Caco-2 (cell line): ENCODE results near the gene AARS1. TPM values are rescaled to one million over a fixed set of nuclear protein-coding genes. Genes with fewer than 3 reads are reported as not detected.
A peak's percentile ranks its signal among the peaks of the same experiment; 100 is the strongest.
"Not testable (repeated sequence)": the region's sequence is repeated elsewhere in the genome, so short reads cannot be mapped to it uniquely, and the experiment has no call there.

Experiments used
- BruUV-seq: library from RNA; stranded (reverse); fragments of 400-500 nt; replicated peaks from 2 replicates; lab custom pipeline; 2021; lab: Mats Ljungman, UMichigan
- CTCF ChIA-PET: fragments of 300-600 bp; sonication (Branson Sonifier 250); formaldehyde crosslinking; loops from one replicate; lab custom pipeline; 2022; ENCODE audit warnings: antibody characterized with exemption; lab: Charles Lee
- POLR2A ChIA-PET: fragments of 300-600 bp; sonication (Branson Sonifier 250); formaldehyde crosslinking; loops from one replicate; lab custom pipeline; 2022; ENCODE audit warnings: antibody characterized with exemption; lab: Charles Lee
- DNase-seq, 2 experiments: peaks; one replicate each; pipeline versions ENCODE4 v3.0.0 to v3.0.0-alpha.2; 2020 to 2022
- H3K27me3 ChIP-seq: replicated peaks from 2 replicates; pipeline ENCODE4 v1.6.0; 2011; ENCODE audit warnings: low read length; ENCODE audit not compliant: control insufficient read depth, insufficient read depth
- H3K36me3 ChIP-seq: 2 replicates; pipeline ENCODE4 v1.5.1; 2011; ENCODE audit warnings: low read length; ENCODE audit not compliant: control insufficient read depth, insufficient read depth
- H3K4me1 ChIP-seq: fragments of 250-450 bp; sonication (Bioruptor Pico); 2 replicates; pipeline ENCODE4 v1.5.1; 2020; ENCODE audit warnings: mild to moderate bottlenecking
- H3K4me3 ChIP-seq: 2 replicates; pipeline ENCODE4 v1.5.1; 2011; ENCODE audit warnings: low read depth, mild to moderate bottlenecking, control low read depth, low read length
- H3K9me3 ChIP-seq: fragments of 250-450 bp; sonication (Bioruptor Pico); 2 replicates; pipeline ENCODE4 v1.5.1; 2020; ENCODE audit warnings: mild to moderate bottlenecking, moderate library complexity
- H3K27ac Mint-ChIP-seq: one replicate; pipeline ENCODE4 v1.8.0; 2022; ENCODE audit warnings: mixed read lengths; ENCODE audit not compliant: unreplicated experiment
- H3K27me3 Mint-ChIP-seq: one replicate; pipeline ENCODE4 v1.8.0; 2022; ENCODE audit warnings: mixed read lengths; ENCODE audit not compliant: insufficient read depth, unreplicated experiment
- H3K36me3 Mint-ChIP-seq: one replicate; pipeline ENCODE4 v1.8.0; 2022; ENCODE audit warnings: mild to moderate bottlenecking, mixed read lengths; ENCODE audit not compliant: insufficient read depth, unreplicated experiment
- H3K4me1 Mint-ChIP-seq: one replicate; pipeline ENCODE4 v1.8.0; 2022; ENCODE audit warnings: low read depth, mixed read lengths; ENCODE audit not compliant: unreplicated experiment
- H3K4me3 Mint-ChIP-seq: one replicate; pipeline ENCODE4 v1.8.0; 2022; ENCODE audit warnings: mild to moderate bottlenecking, moderate library complexity, mixed read lengths; ENCODE audit not compliant: unreplicated experiment
- H3K9me3 Mint-ChIP-seq: one replicate; pipeline ENCODE4 v1.8.0; 2022; ENCODE audit warnings: mixed read lengths; ENCODE audit not compliant: unreplicated experiment
- intact Hi-C: fragments of 100-400 bp; cut with micrococcal nuclease; formaldehyde crosslinking; loops from one replicate; pipeline ENCODE4 v1.10.0; 2022; ENCODE audit not compliant: unreplicated experiment
- total RNA-seq: library from RNA; stranded (reverse); gene quantifications from 2 replicates; pipeline ENCODE4 v1.2.3, GENCODE V29; 2022
- TF ChIP-seq, protein P1 (sequence below), 2 experiments: fragments of 200-600 bp in 1 of 2; IDR thresholded peaks; 1 replicate in 1 of 2; 2 replicates in 1 of 2; pipeline versions ENCODE4 v1.5.1 to v1.8.0; 2011 to 2022; ENCODE audit warnings: antibody characterized with exemption in 1 of 2, control low read depth in 1 of 2, inconsistent platforms in 1 of 2, low read depth in 1 of 2, low read length in 1 of 2, mild to moderate bottlenecking in 1 of 2, moderate library complexity in 1 of 2; ENCODE audit not compliant: insufficient read depth in 1 of 2, severe bottlenecking in 1 of 2, unreplicated experiment in 1 of 2

The AARS1 gene
- total RNA-seq, 1 experiment from 2014 or later, result 449 TPM

DNA sequence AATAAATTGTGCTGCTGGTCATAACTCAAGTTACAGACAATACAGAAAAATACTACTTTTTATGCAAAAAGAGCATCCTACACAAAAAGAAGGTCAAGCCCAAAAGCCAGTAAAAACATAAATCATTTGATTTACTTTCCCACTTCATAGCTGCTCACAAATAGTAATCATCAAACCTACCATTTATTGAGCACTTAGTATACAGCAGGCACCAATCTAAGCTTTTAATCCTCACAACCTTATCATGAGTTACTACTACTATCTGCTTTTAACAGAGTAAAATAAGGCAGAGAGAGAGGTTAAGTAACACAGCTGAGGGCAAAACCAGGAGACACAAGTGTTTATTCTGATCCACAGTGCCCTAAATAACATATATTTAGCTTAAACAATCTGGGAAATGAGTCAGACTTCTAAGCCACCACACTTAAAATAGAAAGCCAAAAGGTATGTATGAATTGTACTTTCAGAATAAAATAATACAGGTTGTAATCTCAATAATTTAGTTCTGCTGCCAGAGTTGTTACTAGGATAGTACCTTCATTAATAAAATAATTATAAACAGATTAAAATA lies 1.7 kb upstream of the AARS1 start:
- Histone ChIP-seq H3K4me3 (no peak overlapping the region), H3K4me1 (no peaks in the 10 kb centered on the region), H3K36me3 (no peaks in the 10 kb centered on the region), H3K27me3 (no peaks in the 10 kb centered on the region), H3K9me3 (no peaks in the 10 kb centered on the region)
- H3K4me1 Mint-ChIP-seq, result no peaks in the 10 kb centered on the region
- POLR2A ChIA-PET, result no interaction called here
- TF ChIP-seq, protein P1, sequence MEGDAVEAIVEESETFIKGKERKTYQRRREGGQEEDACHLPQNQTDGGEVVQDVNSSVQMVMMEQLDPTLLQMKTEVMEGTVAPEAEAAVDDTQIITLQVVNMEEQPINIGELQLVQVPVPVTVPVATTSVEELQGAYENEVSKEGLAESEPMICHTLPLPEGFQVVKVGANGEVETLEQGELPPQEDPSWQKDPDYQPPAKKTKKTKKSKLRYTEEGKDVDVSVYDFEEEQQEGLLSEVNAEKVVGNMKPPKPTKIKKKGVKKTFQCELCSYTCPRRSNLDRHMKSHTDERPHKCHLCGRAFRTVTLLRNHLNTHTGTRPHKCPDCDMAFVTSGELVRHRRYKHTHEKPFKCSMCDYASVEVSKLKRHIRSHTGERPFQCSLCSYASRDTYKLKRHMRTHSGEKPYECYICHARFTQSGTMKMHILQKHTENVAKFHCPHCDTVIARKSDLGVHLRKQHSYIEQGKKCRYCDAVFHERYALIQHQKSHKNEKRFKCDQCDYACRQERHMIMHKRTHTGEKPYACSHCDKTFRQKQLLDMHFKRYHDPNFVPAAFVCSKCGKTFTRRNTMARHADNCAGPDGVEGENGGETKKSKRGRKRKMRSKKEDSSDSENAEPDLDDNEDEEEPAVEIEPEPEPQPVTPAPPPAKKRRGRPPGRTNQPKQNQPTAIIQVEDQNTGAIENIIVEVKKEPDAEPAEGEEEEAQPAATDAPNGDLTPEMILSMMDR (IDR thresholded peaks at IDR 0.05; ENCODE audit: insufficient read depth in 1 of 2, low read depth in 1 of 2, low read length in 1 of 2, severe bottlenecking in 1 of 2, unreplicated experiment in 1 of 2), result no peak
- DNase-seq, result no peak
- no TSS peak for BruUV-seq
- H3K27ac Mint-ChIP-seq, result peak overlapping the region; percentile 99
- H3K27me3 Mint-ChIP-seq, result no peaks in the 10 kb centered on the region
- H3K4me3 Mint-ChIP-seq, result no peak overlapping the region
- H3K36me3 Mint-ChIP-seq, result peaks cover 41% of the 10 kb centered on the region
- CTCF ChIA-PET, result interaction anchor here (1.2 kb wide), 1 partner anchor 8 kb away, joined by 4 read pairs; no protein-coding TSS in a partner anchor
- intact Hi-C loops, result no loop called here
- H3K9me3 Mint-ChIP-seq, result no peaks in the 10 kb centered on the region

DNA sequence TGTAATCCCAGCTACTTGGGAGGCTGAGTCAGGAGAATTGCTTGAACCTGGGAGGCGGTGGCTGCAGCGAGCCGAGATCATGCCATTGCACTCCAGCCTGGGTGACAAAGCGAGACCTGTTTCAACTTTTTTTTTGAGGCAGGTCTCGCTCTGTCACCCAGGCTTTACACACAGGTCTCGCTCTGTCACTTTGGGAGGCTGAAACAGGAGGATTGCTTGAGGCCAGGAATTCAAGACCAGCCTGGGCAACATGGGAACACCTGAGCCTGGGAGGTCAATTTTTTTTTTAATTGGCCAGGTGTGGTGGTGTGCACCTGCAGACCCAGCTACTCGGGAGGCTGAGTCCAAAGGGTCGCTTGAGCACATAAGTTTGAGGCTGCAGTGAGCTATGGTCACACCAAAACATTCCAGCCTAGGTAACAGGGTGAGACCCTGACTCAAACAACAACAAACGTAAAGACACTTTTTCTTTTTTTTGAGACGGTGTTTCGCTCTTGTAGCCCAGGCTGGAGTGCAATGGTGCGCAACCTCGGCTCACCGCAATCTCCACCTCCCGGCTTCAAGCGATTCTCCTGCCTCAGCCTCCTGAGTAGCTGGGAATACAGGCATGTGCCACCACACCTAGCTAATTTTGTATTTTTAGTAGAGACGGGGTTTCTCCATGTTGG lies 1.9 kb downstream of the AARS1 start:
- peak overlapping the region; percentile 99 for H3K27ac Mint-ChIP-seq
- H3K9me3 Mint-ChIP-seq, result not testable (repeated sequence)

DNA sequence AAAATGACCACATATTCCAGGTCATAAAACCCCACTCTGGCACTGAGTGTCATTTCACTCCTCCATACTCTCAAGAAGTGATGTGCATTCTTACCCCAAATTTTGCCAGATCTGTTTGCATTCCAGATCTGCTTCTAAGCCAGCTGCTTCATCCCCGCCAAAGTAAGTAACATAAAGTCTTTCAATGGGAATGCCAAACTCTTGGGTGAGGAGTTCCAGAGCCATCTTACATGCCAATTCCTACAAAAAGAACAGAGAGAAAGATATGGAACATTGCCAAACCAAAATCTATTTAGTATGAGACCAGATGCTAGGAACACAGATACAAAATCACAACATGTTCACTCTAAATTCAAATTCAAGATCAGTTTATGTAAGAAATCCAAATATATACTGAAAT lies 12.9 kb downstream of the AARS1 start:
- H3K36me3 ChIP-seq, result peaks cover 3% of the 10 kb centered on the region
- TF ChIP-seq, protein P1 (IDR thresholded peaks at IDR 0.05; ENCODE audit: insufficient read depth in 1 of 2, low read depth in 1 of 2, low read length in 1 of 2, severe bottlenecking in 1 of 2, unreplicated experiment in 1 of 2), result no peak
- no peak overlapping the region for H3K4me3 ChIP-seq
- CTCF ChIA-PET, result no interaction called here
- intact Hi-C loops, result no loop called here
- H3K9me3 Mint-ChIP-seq, result no peaks in the 10 kb centered on the region
- no peaks in the 10 kb centered on the region for H3K4me1 ChIP-seq
- no peak overlapping the region for H3K27ac Mint-ChIP-seq
- H3K36me3 Mint-ChIP-seq, result peaks cover 99% of the 10 kb centered on the region
- no peaks in the 10 kb centered on the region for H3K9me3 ChIP-seq
- H3K4me1 Mint-ChIP-seq, result no peaks in the 10 kb centered on the region
- H3K4me3 Mint-ChIP-seq, result no peak overlapping the region
- no peaks in the 10 kb centered on the region for H3K27me3 ChIP-seq
- POLR2A ChIA-PET, result no interaction called here
- no peaks in the 10 kb centered on the region for H3K27me3 Mint-ChIP-seq
- BruUV-seq, result no TSS peak
- no peak for DNase-seq

More for the DNA sequence above, 1.9 kb downstream of the AARS1 start:
- DNase-seq, H3K4me1 ChIP-seq, H3K36me3 ChIP-seq, BruUV-seq, H3K9me3 ChIP-seq, H3K27me3 Mint-ChIP-seq, H3K27me3 ChIP-seq, intact Hi-C loops, H3K4me1 Mint-ChIP-seq: not testable (repeated sequence)
- Mint-ChIP-seq H3K36me3 (peaks cover 75% of the 10 kb centered on the region), H3K4me3 (peak overlapping the region; percentile 92)
- ChIA-PET CTCF (interaction anchor here (0.7 kb wide), 1 partner anchor 461 kb away, joined by 3 read pairs; no protein-coding TSS in a partner anchor), POLR2A (interaction anchor here (2.3 kb wide), 1 partner anchor 11 kb away, joined by 32 read pairs; the partner anchor contains the start of gene DDX19B)
- peak overlapping the region; percentile 83 for H3K4me3 ChIP-seq
